NCI-H69 (cell line): Measurements from ENCODE around the gene ALPK3.

ENCODE experiments used
- DNase-seq: peaks from one replicate; lab custom pipeline; 2025; lab: John Stamatoyannopoulos, UW

Gene ALPK3

DNA sequence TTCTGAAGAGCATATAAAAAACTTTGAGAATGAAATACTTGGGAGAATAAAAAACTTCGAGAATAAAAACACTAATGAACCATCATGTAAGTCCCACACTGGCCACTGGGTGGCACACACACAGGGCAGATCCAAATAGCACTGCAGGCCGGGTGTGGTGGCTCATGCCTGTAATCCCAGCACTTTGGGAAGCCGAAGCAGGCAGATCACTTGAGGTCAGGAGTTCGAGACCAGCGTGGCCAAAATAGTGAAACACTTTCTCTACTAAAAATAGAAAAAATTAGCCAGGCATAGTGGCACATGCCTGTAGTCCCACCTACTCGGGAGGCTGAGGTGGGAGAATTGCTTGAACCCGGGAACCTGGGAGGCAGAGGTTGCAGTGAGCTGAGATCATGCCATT lies 28.5 kb downstream of the ALPK3 start:
- peak; percentile 49 for DNase-seq

DNA sequence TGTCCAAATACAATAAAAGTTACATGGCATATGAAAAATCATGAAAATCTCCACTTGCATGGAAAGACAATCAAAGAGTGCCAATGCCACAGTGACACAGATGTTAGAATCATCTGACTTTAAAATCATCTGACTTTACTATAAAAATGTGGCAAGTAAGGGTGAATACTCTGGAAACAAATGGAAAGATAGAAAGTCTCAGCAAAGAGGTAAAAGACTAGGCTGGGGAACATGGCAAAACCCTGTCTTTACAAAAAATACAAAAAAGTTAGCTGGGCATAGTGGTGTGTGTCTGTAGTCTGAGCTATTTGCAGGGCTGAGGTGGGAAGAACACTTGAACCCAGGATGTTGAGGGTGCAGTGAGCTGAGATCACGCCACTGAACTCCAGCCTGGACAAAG lies 29.1 kb downstream of the ALPK3 start:
- no peak for DNase-seq

DNA sequence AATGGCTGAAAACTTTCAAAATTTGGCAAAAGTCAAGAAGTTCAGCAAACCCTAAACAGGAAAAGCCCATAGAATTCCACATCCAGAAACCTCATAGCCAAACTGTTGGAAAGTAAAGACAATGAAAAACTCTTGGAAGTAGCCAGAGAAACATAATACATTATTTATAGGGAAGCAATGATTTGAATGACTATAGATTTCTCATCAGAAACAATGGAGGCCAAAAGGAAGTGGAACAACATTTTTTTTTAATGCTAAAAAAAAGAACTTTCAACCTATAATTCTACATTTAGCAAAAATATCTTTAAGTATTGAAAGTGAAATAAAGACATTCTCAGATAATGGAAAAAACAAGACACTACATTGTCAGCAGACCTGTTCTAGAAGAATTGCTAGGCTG lies 30.2 kb downstream of the ALPK3 start:
- DNase-seq, result no peak

DNA sequence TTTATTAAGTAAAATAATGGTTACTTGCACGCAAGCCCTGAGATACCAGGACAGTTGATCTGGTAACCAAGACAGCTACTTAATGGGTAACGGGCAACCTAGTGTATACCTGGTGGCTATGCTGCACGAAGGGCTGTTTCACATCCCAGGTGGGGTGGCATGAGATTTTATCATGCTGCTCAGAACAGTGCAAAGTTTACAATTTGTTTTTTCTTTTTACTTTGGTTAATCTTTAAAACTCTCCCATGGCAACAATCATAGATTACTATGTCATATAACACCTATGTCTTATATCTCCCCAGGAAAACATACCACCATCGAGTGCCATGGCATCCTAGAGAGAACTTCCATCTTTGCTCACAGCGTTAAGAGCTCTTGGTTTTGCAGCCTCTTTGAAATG lies 35.1 kb downstream of the ALPK3 start:
- DNase-seq, result no peak

DNA sequence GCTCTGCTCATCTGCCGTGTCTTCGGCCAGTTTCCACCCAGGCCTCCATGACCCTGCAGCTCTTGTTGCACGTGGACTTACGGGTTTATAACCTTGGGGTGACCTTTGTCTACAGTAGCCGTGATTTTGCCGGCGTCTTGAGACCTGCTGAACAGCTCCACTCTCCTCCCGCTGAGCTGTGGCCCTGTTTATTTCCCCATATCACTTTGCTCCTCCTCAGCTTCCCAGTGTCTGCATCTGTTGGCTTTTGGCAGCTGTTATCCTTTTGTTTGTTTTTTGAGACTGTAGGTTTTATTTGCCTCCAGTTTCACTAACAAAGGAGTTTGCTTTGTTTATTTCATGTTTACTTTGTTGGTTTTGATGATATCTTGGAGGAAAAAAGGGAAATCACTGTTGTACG lies 38.0 kb downstream of the ALPK3 start:
- no peak for DNase-seq

DNA sequence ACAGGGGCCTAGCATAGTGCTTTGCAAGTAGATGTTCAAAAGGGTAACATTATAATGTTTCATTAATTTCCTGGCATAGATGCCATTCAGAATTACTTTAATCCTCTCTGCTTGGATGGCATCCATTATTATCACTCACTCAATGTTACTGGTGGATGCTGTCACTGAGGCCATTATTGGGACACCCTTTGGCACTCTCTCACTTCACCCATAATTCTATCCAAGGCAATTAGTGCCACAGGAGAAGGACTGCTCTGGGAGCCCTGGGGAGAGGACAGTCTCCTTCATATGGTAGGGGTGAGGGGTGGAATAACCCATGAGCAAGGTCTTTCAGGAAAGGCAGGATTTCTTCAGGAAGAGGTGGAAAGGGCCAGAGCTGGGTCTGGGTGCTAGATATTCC lies 38.6 kb downstream of the ALPK3 start:
- DNase-seq, result no peak

DNA sequence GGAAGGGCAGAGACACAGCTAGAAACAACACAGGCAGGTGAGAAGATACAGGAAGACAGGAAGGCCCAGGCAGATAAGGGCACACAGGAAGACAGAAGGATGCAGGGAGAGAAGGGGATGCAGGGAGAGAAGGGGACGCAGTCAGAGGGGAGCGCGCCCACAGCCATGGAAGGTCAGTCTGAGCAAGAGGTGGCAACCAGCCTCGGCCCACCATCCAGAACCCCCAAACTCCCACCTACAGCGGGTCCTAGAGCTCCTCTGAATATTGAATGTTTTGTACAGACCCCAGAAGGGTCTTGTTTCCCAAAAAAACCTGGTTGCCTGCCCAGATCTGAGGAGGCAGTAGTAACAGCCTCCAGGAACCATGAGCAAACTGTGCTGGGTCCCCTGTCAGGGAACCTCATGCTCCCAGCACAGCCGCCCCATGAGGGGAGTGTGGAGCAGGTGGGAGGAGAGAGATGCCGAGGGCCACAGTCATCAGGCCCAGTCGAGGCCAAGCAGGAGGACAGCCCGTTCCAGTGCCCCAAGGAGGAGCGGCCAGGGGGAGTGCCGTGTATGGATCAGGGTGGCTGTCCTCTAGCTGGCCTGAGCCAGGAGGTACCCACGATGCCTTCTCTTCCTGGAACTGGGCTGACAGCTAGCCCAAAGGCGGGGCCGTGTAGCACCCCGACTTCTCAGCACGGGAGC lies 39.7 kb downstream of the ALPK3 start:
- DNase-seq, result no peak

DNA sequence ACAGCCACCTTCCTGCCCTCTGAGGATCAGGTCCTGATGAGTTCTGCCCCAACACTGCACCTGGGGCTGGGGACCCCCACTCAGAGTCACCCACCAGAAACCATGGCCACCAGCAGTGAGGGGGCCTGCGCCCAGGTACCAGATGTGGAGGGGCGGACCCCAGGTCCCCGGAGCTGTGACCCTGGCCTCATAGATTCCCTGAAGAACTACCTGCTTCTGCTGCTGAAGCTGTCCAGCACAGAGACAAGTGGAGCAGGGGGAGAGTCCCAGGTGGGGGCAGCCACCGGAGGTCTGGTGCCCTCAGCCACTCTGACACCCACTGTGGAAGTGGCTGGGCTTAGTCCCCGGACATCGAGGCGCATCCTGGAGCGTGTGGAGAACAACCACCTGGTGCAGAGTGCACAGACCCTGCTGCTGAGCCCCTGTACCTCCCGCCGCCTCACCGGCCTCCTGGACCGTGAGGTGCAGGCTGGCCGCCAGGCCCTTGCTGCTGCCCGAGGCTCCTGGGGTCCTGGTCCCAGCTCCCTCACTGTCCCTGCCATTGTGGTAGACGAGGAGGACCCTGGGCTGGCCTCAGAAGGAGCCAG lies 40.4 kb downstream of the ALPK3 start:
- DNase-seq, result no peak

DNA sequence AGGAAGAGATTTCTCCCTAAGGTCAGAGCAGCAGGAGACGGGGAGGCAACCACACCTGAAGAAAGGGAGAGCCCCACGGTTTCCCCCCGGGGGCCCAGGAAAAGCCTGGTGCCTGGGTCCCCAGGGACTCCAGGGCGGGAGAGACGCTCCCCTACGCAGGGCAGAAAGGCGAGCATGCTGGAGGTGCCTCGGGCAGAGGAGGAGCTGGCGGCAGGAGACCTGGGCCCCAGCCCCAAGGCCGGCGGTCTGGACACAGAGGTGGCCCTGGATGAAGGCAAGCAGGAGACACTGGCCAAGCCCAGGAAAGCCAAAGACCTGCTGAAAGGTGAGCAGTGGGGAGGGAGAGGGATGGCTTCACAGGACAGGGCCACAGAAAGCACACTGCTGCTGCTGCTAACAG lies 41.1 kb downstream of the ALPK3 start:
- no peak for DNase-seq

DNA sequence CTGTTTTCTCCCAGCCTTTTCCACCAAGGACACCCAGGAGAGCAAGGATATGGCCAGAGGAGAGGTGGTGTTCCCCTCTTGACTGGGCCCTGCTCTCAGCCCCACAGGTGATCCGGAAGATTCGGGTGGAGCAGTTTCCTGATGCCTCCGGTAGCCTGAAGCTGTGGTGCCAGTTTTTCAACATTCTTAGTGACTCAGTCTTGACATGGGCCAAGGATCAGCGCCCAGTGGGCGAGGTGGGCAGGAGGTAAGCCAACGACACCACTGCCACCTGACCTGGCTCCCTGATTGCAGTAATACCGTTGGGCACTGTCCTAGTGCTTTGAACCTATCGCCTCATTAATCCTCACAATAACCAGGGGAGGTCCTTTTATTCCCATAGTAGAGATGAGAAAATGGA lies 42.0 kb downstream of the ALPK3 start:
- DNase-seq, result no peak

DNA sequence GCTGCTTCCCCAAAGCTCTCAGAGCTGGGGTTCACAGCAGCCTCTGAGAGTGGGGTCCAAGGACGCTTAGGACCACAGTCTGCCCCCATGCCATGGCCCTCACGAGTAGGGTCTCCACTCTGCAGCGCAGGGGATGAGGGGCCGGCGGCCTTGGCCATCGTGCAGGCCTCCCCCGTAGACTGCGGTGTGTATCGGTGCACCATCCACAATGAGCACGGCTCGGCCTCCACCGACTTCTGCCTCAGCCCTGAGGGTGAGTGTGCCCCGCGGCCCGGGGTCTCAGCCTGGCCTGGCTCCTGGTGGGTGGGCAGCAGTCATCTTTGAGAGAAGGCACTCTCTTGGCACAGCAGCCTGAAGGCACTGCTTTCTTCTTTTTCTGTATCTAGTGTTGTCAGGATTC lies 42.5 kb downstream of the ALPK3 start:
- DNase-seq, result no peak

DNA sequence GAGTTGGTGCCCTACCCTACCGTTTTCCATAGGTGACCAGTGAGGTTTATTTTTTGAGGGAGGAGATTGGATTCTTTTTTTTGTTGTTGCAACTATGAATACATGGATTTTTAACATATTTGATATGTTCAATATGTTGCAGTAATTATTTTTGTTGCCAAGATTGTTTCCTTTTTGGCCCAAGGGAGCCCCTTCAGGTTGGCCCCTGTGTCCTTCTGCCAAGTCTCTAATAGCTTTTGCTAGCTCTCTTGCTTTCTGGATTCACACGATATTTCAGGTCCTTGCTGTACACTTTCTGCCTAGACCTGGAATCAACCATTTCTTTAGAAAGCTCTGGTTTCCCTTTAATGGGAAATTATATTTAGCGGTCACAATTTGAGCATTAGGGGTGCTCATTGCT lies 44.6 kb downstream of the ALPK3 start:
- DNase-seq, result no peak

DNA sequence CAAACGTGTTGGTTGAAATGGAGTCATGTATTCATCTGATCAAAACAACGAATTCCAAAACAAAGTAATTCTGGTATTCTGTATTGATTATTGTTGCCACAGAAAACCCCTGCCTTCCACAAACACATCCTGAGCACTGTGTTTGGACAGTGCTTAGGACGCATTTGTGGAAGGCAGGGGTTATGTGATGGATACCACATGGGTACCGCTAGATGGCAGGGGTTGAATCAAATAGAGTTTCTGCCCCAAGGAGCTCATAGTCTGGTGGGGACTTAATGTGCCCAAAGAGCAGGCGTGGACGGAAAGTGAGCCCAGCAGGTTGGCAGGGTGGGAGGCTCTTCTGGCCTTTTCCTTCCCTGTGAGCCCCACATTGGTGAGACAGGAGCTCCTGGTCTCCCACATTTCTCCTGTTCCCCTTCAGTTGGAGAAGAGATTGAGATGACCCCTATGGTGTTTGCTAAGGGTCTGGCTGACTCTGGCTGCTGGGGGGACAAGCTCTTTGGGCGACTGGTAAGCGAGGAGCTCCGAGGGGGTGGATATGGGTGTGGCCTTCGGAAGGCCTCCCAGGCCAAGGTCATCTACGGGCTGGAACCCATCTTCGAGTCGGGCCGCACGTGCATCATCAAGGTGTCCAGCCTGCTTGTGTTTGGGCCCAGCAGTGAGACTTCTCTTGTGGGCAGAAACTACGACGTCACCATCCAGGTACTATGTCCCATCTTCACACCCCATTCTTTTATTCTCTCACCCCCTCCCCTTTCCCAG lies 45.2 kb downstream of the ALPK3 start:
- peak; percentile 9 for DNase-seq

DNA sequence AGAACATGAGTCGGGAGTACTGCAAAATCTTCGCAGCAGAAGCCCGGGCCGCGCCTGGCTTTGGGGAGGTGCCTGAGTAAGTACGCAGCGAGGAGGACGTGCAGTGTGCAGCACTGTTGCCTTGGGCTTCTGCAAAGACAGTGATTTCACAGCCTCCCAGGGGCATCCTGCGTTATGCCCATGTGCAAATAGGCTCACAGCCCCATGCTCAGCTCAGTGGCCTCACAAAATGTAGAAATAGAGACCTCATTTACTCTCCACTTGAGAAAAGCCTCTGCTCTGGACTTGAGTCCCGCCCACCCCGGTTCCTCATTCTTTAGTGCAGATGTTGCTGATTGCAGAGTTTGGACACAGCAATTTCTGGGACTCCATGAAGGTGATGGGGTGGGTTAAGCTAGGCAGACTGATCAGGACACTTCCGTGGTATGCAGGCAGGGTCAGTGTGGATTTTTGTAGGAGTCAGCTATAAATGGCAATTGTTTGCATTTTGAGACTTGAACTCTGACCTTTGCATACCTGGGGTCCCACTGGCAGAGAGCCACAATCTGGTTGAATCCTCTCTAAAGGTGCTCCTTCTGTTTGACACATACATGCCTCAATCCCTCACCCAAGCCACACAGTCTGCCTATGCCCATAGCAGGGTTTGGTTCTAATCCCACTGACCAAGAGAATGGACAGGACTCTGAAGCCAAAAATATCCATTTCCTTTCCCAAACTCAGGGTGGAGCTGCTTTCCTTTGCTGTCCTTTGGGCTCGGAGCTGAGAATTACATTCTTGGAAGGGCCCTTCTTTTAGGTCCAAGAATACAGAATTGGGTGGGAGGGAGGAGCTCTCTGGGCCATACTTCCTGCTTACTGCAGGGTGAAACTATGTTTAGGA lies 46.6 kb downstream of the ALPK3 start:
- DNase-seq, result no peak

DNA sequence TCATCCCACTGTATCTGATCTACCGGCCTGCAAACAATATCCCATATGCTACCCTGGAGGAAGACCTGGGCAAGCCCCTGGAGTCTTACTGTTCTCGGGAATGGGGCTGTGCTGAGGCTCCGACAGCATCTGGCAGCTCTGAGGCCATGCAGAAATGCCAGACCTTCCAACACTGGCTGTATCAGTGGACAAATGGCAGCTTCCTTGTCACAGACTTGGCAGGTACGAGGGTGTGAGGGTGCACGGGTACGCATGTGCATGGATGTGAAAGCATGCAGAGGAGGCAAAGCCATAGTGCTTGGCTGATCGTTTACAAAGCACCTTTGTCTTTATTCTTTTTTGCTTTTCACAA lies 47.3 kb downstream of the ALPK3 start:
- no peak for DNase-seq

DNA sequence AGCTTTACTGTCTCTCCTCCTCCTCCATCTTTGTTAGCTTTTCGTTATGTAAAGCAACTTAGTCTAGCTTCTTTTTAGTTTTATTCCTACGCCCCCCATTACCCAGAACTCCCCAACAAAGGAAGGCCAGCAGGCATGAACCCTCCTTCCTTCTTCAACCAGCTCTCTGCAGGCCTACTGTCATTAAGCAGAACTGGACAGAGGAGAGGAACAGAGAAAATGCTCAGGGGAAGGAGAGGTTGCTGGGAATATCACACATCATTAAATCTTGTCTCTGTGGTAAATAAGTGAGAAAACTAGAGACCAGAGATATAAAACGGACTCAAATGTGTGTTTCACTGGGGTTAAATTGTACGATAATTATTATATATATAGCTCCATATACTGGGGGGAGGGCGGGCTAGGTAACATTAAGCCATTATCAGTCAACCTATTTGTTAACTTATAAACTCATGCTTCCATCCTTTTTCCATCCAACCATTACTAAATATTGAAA lies 48.0 kb downstream of the ALPK3 start:
- no peak for DNase-seq

DNA sequence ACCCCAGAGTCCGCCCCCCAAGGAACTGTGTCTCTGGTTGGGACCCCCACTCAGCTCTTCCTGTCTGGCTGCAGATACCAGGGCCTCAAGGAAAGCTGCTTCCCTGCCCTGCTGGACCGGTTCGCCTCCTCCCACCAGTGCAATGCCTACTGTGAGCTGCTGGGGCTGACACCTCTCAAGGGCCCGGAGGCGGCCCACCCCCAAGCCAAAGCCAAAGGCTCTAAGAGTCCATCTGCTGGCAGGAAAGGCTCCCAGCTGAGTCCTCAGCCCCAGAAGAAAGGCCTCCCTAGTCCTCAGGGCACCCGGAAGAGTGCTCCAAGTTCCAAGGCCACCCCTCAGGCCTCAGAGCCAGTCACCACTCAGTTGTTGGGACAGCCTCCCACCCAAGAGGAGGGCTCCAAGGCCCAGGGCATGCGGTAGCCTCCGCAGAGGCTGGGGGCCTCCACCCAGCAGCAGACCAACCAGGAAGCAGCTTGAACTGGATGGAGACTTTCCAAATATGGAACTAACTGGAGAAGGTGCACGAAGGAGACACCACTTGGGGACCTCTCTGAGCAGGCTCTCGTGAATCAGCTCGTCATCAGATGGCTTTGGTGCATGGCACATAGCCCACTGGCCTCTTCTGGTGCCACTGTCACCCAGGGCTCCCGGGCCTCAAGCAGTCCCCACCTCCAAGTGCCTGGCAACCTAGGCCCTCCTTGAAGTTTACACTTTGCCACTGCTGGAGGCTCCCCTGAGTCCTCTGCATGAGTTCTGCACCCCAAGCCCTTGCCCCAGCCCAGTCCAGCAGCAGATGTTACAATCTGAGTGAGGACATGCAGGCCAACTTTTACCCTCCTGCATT lies 51.1 kb downstream of the ALPK3 start:
- DNase-seq, result no peak

DNA sequence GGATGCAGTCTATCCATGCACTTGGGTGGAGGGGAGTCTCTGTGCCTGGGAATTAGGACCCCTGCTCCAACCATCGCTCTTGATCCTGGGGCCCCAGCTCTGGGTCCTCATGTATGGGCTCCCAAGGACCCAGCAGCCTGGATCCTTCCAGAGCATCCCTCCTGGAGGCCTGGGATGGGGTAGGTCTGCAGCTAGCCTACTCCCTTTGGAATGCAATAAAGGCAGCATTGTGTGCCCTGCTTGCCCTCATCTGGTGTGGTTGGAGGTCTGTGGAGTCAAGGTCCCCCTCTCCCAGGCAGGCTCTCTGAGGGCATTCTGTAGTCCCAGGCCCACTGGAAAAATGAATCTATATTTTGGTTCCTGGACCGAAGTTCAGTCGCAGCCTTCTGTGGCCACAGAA lies 52.4 kb downstream of the ALPK3 start:
- DNase-seq, result no peak

DNA sequence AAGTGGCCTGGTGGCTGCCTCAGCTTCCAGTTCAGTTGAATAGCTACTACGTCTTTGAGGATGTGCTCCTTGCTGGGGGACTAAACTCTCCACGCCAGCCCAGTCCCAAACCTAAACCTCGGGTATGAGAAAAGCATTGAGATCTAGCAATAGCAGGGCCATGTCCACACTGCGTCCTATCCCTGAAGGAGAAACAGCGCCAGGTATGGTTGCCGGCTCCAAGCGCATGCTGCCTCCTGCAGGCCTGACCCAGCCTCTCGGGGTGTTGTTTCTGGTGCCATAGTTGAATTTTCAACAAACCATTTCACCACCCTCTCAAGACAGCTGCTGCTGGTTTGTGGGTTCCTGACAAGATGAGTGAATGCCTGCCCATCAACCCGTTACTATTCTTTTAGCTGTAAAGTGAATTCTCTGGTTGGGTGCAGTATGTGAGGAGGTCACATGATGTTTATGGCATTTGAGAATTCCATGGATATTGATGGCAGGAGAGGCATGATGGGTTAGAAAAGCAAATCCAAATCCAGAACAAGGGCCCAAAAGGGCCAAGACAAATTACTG lies 54.4 kb downstream of the ALPK3 start:
- no peak for DNase-seq

DNA sequence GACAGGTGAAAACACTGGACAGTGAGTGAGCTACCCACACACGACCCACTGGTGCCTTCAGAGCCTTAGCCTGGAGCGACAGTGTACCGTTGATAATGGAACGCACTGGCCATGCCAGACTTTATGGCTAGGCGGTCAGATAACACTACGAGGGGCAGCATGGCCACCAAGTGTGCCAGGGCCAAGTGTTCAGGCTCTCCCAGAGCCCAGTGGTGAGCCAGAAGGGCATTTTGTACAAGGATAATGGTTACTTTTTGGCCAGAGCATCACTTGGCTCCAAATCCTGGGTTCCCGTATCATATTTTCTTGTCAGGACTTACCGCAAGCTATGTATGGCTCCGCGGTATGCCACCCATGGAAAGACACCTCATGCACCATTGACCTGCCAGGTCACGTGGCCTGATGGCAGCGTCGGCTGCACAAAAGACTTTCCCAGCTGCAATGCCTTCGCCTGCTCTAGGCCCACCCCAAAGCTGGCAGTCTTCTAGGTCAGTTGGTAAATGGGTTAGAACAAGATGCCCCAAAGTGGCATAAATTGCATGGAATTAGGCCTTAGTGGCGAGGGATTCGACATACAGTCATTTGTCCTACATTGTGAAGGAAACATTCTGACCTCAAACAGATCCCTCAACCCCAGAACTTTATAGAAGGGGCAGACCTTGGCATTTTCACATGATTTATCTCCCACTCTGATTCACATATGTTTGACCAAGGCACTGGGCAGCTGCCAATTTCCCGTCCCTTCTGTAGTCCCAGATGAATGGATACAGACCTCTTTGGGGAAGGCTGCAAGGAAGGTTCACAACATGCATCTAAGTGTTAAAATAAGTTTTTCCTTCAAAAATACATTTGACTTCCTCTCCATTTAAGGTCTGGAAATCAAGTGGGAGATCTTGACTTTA lies 55.1 kb downstream of the ALPK3 start:
- no peak for DNase-seq
